Left forelimb (tissue), 1 donor: ENCODE data around the gene SLC16A8.

Experiments
- DNase-seq: peaks from one replicate; pipeline ENCODE4 v3.0.0-alpha.2; 2018; ENCODE audit warnings: low spot score

The SLC16A8 gene

DNA sequence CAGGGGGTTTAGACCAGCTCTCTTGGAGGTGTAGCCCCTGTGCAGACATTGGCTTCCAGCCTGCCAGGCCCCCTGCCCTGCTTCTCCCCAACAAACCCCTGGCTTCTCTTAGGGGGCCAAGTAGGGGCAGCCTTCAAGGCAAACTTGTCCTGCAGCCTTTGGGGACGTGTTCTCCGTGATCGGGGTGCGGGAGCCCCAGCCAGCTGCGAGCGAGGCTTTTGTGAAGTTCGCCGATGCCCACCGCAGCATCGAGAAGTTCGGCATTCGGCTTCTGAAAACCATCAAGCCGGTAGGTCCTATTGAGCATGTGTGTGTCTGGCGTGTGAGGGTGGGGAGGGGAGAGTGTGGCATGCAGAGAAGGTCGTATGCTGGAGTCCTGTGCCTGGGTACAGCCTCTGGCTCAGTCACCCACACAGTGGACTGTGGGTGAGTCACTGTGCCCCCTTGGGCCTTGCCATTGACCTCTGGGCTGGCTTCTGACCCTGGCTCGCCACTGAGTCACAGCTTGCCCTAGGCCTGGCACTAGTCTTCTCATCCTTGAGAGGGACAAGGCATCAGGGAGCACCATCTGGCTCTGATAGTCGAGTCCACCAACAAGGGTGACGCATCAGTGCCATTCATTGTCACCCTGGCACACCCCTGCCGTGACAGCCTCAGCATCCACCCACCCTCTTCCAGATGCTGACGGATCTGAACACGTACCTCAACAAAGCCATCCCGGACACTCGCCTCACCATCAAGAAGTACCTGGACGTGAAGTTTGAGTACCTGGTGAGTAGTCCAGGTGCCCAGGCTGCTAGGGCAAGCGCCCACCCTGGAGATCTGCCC lies 11.4 kb downstream of the SLC16A8 start:
- no peak for DNase-seq

DNA sequence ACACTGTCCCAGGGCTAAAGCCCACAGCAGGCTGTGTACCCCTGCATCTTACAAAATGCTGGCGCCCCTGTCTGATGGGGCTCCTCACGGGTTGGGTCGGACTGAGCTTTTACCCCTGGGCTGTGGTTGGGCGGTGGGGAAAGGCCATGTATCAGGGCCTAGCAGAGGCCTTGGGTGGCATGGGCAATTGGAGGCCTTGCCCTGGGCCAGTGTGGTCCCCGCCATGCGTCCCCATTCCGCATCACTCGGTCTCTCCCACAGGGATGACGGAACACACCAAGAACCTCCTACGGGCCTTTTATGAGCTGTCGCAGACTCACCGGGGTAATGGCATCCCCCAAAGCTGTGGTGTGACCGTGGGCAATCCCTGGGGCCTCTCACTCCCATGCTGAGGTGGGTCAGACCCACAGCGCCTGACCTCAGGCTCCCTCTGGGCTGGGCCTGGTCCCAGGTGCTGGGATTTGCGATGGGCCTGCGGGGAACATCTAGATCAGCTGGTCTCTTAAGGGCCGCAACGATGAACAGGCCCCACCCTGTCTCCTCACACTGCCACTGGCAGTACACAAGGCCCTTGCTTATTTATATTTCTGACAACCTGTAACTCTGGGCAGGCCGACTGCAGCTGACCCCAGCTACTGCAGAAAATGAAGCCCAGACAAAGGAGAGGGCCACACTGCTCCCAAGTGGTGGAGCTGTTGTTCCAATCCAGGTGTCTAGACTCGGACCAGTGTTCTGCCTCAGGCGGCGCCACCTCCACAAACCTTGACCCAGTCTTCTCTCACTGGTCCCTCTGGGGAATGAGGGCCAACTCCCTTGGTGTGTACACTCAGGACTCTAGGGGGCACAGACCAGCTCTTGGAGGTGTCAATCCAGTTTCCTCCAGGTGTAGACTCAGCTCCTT lies 12.3 kb downstream of the SLC16A8 start:
- DNase-seq: no peak

DNA sequence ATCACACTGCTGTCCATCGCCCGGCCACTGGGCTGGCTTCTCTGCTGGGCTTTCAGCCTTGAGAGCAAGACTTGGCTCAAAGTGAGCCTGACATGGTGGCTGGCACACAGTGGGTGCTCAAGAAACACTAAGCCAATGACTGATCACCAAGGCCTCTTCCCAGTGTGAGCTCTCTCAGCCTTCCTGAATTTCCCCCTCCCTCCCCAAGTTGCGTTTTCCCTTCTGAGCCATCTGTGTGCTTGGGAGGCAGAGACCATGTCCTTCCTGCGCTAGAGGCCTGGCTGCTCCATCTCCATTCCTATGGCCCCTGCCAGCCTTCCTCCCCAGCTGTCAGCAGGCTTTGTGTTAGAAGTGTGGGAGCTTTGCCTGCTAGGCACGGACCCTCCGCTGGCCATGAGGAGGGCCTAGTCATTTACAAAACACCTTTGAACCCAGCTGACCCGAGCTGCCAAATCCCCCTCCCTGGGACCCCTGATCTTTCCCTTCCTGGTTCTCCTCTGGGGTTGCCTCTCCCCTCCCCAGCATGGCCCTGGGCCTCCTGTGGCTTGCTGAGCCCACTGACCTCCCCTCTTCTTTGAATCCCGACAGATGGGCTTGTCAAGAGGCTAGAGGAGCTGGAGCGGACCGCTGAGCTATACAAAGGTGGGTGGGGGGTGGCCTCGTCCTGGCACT lies 13.6 kb downstream of the SLC16A8 start:
- no peak for DNase-seq

DNA sequence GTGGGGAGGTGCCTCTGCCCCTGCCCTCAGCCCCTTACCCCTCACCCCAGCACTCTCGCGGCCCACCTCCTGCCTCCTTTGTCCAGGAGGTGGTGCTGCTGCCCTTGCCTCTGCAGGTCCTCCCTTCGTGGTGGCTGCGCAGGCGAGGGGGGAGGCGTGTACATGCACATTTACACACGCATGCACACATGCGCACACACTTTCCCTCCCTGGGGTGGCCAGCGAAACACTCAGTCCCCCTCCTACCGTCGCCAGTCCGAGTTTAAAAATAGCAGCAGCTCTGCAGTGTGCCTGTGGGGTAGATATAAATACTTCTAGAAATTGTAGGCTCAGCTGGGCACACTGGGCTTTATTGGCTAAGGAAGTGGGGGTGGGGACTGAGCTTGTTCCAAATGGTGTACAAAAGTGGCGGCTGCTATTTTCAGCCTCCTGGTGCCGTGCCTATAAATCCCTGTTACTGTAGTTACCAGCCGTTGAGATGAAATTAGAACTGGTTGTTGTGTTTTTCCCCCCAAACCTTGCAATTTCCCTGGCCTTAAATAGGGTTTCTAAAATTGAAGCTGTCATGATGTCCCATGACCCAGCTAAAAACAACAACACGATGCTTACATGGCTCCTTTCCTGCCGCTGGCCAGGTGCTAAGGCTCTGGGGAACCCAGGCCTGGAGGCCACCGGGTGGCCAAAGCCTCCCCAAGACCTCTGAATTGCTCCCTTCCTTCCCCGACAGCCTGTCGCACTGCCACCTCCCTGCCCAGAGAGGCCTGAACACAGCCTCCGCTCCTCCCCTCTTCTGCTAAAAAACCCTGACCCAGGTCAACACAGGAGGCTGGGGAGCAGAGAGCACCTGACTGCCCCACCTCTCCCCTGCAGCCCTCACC lies 14.4 kb downstream of the SLC16A8 start:
- DNase-seq: peak; percentile 80

DNA sequence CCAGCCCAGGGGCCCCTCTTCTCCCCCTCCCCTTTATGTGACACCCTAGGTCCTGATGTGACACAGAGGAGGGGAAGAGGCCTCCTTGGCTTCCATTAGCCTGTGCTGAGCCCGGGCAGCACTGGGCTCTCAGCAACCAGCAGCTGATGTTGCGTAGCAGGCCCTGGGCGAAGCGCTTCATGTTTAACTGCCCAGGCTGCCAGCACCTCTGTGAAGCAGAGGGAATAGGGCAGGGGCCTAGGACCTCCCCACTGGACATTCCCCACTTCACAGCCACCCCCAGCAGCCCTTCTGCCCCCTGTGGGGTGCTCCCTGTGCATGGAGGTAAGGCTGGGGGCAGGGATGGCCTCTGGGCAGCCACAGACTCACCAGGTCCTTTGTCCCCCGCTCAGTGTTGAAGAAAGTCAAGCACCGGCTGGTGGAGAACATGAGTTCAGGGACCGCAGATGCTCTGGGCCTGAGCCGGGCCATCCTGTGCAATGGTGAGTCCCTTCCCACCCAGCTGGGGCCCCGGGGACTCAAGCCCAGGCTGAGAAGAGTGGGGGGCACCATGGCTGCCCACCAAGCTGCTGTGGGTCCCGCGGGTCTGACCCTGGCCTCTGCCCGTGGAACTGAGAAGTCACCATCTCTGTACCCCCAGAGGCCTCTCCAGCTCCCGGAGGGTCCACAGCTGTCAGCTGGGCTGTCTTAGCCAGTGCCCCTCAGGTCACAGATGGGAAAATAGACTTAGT lies 15.2 kb downstream of the SLC16A8 start:
- no peak for DNase-seq

DNA sequence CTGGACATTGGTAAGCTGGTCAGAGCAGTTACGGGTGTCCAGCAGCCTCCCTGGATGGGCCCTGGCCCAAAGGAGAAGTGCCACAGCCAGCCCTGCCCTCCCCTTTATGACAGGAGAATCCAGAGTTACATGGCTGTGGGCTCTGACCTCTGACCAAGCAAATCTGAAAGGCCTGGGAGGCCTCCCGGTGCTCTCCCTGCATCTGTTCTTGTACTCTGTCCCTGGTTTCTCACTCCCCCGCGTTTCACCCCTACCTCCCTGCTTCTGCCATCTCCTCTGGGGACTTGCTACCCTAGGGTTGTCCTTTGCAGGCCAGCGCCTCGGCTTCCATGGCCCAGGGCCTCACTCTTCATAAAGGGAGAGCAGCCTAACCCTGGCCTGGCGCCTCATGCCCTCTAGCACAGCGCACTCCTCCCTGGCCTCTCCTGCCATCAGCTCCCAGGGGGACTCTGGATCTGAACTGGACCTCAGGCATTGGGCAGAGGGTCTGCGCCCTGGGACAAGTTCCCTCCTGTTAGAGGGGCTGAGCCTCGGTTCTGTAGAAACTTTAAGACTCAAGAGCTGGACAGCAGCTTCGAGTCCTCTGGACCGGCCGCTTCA lies 16.1 kb downstream of the SLC16A8 start:
- no peak for DNase-seq

DNA sequence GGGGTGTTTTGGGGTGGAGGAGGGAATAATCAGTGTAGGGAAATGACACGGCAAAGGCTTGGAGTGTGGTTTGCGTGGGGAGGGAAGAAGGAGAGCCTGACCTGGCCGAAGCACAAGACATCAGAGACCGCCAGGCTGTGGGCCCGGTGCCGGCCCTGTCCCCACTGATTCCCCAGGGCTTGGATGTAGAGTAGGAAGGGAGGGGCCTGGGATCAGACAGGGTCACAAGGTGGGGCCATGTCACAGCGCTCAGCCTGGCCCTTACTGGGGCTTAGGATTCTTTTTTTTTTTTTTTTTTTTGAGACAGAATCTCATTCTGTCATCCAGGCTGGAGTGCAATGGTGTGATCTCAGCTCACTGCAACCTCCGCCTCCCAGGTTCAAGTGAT lies 17.0 kb downstream of the SLC16A8 start:
- no peak for DNase-seq

DNA sequence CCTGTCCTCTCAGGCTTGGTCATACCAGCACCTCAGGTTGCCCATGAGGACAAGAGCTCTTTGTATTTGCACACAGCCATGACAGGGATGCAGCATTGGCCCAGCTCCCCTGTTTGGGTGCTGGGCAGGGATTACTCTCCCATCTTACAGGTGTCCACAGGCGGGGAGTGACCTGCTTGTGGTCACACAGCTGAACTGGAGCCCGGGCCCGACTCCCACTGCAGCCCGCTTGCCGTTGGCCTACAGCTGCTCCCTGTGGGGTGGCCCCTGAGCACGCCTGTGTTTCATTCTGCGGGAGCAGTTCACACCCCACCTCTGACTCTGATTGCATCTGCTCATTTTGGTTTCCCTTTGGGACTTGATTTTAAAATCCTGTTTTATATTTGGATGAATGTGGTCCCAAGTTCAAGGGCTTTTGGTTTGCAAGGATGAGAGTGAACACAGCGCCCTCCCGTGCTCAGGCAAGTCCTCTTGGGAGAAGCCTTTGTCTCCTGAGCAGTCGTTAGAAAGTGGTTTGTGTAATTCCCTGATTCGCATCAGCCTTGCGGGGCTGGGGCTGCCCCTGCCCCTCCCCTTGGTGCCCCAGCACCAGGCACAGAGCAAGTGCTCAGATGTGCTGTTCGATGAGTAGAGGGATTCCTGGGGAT lies 17.5 kb downstream of the SLC16A8 start:
- no peak for DNase-seq

DNA sequence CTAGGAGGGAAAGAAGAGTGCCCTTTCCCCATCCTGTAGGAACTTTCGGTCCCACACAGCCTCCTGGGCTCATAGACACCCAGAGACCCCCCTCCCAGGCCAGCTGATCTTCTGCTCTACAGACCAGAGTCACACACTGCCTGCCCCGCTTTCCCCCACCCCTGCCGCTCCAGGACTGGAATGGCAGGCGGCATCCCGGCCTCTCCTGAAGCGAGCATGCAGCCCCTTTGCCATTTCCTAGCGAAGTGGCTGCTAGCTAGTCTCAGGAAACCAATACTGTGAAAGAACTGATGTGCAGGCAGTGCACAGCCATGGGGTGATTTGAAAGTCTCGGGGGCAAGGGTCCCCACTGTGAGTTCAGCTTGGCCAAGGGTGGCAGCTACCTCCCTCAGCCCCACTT lies 18.4 kb downstream of the SLC16A8 start:
- DNase-seq: no peak

DNA sequence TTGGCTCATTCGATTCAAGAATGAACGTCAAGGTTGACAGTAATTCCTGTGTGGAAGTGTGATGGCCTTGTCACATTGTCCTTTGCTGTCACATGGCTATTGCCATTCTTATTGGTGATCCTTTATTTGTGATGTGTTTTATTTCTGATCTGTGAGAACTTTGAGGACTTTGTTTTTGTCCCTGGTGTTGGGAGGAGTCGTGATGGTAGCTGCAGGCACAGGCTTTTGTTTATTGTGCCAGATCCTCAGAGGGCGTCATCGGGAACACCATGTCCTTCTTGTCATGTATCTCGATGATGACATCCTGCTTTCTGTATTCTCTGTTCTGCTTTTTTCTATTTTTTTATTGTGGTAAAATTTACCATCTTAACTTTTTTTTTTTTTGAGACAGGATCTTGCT lies 21.2 kb downstream of the SLC16A8 start:
- DNase-seq: no peak

DNA sequence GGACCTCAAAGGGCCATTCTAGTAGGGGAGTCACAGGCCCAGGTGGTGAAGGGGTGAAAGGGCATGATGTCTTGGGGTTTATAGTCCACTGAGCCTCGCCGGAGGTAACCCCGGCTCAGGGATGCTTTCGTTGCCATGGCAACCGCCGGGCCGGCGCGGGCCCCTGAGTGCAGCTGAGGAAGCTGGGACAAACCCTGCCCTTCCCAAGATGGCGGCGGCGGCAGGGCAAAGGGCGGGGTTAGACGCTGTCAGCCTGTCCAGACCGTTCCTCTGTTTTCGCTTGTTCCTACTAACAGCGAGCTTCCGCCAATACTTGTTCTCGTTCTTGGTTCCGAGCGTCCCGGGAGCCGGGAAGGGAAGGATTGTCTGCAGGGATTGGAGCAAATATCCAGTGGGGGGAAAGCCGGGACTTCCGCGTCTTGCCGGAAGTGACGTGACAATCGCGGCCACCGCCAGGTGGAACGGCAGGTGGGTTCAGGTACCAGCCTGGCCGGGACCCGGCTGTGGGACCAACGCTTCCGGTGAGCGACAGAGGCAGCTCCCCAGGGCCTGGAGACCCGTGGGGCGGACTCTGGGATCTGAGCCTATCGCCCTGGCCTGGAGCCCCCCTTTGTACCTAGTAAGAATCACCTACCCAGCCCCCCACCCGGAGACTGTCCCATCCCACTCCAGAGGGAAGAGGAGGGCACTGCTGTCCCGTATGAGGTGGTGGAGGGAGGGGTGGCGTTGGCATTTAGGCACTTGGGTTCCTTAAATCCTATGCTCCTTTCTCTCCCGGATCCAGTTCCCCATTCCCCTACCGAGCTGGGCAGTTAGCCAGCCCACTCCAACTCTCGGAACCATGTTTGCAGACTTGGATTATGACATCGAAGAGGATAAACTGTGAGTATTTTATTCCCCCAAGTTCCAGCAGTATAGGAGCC lies 26.8 kb downstream of the SLC16A8 start, which contains the start of gene PICK1:
Gene PICK1 (plus strand): TSS at position 436 of the 923 bp plus-strand sequence. CDS start 406 bp downstream, at position 842.
- peak; percentile 91 for DNase-seq

DNA sequence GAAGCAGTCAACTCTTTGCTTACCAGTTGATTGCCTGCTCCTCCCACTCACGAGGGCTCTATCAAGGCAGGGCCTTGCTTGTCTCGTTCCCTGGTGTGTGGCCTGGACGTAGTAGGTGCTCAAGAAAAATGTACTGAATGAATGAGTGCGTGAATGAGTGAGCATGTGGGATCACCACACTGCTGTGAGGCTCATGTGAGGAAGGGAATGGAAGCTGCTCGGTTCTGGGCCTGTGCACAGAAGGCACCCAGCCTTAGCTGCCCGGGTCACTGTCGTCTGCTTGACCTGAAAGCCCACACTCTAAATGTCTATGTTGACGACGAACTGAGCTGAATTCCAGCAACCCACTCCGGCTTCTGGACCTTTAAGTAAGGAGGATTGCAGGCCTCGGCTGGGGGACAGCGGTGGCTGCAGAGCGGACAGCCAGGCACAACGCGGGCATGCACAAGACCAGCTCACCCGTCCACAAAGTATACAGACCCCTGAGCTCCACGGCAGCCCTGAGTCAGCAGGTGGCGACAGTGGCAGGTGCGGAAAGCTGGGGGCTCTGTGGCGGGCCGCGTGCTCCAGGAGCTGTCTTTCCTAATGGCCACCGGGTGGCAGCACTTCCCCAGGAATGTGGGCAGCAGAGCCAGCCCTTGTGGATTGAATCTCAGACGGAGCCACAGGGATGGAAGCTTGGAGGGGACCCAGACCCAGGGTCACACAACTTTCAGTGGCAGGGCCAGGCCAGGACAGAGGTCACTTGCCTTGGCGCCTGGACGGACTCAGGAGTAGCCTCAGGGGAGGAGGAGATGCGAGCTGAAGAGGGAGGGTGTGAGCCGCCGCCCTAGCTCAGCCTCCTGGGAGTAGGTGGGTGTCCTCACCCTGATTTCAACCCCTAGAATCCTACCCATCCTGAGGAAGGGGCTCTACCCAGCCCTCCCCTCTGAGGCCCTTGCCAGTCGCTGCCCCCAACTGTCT lies 31.8 kb downstream of the SLC16A8 start:
- DNase-seq: peak; percentile 86

DNA sequence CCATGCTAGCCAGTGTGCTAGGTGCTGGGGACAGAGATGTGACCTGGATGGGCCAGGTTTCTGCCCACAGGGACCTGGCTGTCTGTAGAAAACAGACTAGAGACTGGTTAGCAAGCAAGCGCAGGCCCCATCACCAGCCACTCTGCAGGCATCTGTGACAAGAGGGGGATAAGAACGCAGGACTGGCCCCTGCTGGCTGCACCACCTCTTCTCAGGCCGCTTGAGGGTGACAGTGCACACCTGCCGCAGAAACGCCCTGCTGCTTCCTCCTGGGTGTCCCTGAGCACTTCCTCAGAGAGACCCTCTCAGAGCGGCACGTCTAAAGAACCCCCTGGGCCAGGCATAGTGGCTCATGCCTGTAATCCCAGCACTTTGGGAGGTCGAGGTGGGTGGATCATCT lies 32.7 kb downstream of the SLC16A8 start:
- no peak for DNase-seq

DNA sequence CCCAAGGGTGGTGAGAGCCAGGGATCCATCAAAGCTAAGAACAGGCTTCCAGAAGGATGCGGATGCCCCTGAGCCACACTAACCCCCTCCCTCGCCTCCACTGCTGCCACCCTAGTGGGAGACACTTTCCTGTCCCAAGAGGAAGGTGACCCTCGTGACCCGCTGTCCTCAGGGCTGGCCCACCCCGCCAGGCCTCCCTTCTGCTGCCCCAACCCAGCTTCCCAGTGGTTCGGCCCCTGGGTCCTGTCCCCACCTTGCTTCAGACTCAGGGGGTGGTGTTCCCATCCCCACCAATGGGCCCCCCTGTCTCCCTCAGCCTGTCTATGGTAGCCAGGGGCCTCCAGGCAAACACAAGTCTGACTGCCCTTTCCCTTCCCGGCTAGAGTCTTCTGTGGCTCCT lies 33.3 kb downstream of the SLC16A8 start:
- DNase-seq: no peak

DNA sequence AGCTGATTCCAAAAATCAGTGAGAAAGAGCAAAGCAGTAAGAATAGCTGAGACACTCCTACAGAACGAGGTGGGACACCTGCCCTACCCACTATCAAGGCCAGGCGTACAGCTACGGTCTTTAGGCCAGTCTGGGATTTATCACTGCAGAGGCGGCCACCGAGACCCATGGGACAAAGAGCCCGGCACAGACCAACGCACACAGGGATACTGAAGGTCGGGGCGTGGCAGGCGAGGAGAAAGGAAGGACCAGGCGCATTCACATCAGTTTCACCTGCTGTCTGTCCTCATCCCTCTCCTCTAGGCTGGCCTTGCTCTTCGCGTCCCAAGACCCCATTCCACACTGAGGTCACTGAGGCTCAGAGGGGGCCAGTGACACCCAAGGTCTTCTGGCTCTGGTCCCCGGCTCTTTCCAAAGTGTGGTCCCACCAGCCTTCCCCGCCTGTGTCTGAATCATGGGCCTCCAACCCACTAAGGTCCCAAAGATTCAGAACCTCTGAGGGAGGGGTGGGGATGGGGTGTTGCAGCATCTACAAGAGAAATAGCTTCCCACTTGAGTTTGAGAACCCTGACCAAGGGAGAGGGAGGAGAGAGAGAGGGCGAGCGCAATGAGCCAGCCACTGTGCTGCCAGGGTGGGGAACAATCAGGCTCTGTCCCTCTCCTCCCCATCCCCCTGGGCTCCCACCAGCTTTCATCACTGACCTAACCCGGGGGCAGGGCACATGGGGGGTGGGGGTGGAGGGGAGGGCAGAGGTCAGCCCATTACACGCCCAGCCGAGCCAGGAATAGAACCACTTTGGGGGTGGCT lies 34.0 kb downstream of the SLC16A8 start:
- no peak for DNase-seq

DNA sequence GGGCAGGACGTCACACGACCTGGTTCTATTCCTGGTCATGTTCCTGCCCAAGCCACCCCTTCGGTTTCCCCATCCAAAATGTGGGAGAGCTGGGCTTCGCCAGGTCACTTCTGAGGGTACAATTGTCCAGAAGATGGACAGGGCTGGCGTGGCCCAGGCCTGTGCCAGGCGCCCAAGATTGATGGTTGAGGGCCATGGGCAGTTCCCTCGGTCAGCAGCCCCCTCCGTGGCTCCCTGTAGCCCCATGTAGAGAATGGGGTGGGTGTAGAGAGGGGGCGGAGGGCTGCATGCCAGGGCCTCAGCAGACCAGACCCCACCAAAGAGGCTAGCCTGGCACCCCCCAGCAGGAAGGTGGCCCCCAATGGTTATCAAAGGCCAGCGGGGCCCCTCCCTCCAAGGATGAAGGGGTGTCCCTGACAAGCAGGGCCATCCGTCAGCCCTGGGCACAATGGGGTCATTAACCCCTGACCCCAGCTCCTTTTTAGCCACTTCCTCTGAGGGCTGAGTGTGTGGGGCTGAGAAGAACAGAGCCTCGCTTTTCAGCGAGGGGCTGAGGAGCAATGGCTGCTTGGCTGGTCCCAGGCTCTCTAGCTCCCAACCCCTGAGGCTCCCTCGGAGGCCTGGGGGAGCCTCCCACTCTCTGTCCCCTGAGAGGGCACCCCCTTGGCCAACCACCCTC lies 37.8 kb downstream of the SLC16A8 start:
- DNase-seq: no peak
